Ishikawa (cell line): ENCODE data around the gene GDAP1L1.

Source experiments
- CEBPB ChIP-seq: IDR thresholded peaks from 2 replicates; pipeline ENCODE4 v1.6.1; 2012
- CREB1 ChIP-seq: IDR thresholded peaks from 2 replicates; pipeline ENCODE4 v1.6.1; 2012; ENCODE audit warnings: low read depth
- EGR1 ChIP-seq: IDR thresholded peaks from 2 replicates; pipeline ENCODE4 v1.6.1; 2012
- EP300 ChIP-seq: IDR thresholded peaks from 2 replicates; pipeline ENCODE4 v1.6.1; 2012; ENCODE audit warnings: borderline replicate concordance
- FOXM1 ChIP-seq: IDR thresholded peaks from 2 replicates; pipeline ENCODE4 v1.6.1; 2012; ENCODE audit warnings: low read depth, borderline replicate concordance
- MAX ChIP-seq: IDR thresholded peaks from 2 replicates; pipeline ENCODE4 v1.6.1; 2012
- NFIC ChIP-seq: IDR thresholded peaks from 2 replicates; pipeline ENCODE4 v1.6.1; 2012
- RAD21 ChIP-seq: IDR thresholded peaks from 2 replicates; pipeline ENCODE4 v1.6.1; 2012; ENCODE audit warnings: low read depth
- TAF1 ChIP-seq: IDR thresholded peaks from 2 replicates; pipeline ENCODE4 v1.6.1; 2012; ENCODE audit warnings: low read depth, mild to moderate bottlenecking
- TCF12 ChIP-seq: IDR thresholded peaks from 2 replicates; pipeline ENCODE4 v1.6.1; 2012; ENCODE audit warnings: low read depth
- TEAD4 ChIP-seq: IDR thresholded peaks from 2 replicates; pipeline ENCODE4 v1.6.1; 2012
- YY1 ChIP-seq: IDR thresholded peaks from 2 replicates; pipeline ENCODE4 v1.6.1; 2012; ENCODE audit warnings: low read depth
- ZBTB7A ChIP-seq: IDR thresholded peaks from 2 replicates; pipeline ENCODE4 v1.6.1; 2012; ENCODE audit warnings: low read depth
- TF ChIP-seq, protein P1 (sequence below): IDR thresholded peaks from 2 replicates; pipeline ENCODE4 v1.6.1; 2012; ENCODE audit warnings: low read depth, mild to moderate bottlenecking
- TF ChIP-seq, protein P2 (sequence below): IDR thresholded peaks from 2 replicates; pipeline ENCODE4 v1.6.1; 2012

Gene GDAP1L1

DNA sequence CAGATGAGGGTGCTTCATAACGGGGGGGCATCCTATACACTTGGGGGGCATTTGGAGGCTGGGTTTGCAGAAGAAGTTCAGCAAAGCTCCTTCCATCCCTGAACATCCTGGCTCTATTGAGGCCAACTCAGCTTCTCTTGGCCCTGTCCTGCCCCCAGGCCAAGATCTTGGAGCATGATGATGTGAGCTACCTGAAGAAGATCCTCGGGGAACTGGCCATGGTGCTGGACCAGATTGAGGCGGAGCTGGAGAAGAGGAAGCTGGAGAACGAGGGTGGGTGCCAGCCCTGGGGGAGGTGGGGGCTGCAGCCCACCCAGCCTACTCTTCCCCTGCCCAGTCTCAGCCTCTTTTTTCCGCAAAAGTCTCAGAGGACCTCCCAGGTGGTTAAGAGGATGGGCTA lies 17.2 kb downstream of the GDAP1L1 start:
- no peak for TF ChIP-seq EP300
- TF ChIP-seq, protein P1, sequence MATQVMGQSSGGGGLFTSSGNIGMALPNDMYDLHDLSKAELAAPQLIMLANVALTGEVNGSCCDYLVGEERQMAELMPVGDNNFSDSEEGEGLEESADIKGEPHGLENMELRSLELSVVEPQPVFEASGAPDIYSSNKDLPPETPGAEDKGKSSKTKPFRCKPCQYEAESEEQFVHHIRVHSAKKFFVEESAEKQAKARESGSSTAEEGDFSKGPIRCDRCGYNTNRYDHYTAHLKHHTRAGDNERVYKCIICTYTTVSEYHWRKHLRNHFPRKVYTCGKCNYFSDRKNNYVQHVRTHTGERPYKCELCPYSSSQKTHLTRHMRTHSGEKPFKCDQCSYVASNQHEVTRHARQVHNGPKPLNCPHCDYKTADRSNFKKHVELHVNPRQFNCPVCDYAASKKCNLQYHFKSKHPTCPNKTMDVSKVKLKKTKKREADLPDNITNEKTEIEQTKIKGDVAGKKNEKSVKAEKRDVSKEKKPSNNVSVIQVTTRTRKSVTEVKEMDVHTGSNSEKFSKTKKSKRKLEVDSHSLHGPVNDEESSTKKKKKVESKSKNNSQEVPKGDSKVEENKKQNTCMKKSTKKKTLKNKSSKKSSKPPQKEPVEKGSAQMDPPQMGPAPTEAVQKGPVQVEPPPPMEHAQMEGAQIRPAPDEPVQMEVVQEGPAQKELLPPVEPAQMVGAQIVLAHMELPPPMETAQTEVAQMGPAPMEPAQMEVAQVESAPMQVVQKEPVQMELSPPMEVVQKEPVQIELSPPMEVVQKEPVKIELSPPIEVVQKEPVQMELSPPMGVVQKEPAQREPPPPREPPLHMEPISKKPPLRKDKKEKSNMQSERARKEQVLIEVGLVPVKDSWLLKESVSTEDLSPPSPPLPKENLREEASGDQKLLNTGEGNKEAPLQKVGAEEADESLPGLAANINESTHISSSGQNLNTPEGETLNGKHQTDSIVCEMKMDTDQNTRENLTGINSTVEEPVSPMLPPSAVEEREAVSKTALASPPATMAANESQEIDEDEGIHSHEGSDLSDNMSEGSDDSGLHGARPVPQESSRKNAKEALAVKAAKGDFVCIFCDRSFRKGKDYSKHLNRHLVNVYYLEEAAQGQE = peak; percentile 93

GRCh38 chr20:44268802-44269201 lies 21.7 kb downstream of the GDAP1L1 start:
- TF ChIP-seq TAF1 (no peak), TCF12 (no peak), NFIC (no peak)

DNA sequence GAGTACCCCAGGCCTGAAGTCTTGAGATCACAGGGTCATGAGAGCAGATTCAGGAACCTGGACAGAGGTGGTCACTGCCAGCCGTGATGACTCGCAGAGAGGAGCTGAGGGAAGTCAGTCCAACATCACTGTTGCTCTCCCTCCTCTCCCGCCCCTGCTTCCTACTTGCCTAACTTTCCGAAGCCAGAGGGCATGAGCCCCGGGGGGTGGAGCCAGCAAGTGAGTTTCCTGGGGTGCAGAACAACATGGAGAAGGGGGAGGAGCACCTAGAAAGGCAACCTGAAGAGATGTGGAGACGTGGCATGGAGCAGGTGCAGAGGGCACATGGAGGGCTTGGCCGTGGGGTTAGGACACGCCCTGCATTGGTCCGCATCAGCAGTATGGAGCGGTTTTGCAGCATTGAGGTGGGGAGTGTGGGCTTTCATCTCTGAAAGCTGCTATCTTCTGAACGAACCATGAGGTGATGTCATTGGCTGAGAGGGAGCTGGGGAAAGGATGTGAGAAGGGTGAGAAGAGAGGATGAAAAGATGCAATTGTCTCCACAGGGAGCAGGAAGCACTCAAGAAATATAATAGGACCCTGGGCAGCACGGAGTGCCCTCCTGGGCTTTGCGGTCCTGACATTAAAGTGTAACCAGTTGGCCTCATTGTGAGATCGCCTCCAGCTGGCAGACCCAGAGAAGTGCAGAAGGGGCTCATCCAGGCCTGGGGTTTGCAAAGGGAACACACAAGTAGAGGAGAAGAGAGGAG lies 25.0 kb downstream of the GDAP1L1 start:
- TF ChIP-seq NFIC = no peak
- no peak for TF ChIP-seq TEAD4
- no peak for TF ChIP-seq YY1
- no peak for TF ChIP-seq FOXM1
- TF ChIP-seq, protein P2, sequence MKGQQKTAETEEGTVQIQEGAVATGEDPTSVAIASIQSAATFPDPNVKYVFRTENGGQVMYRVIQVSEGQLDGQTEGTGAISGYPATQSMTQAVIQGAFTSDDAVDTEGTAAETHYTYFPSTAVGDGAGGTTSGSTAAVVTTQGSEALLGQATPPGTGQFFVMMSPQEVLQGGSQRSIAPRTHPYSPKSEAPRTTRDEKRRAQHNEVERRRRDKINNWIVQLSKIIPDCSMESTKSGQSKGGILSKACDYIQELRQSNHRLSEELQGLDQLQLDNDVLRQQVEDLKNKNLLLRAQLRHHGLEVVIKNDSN = no peak
- TF ChIP-seq CEBPB = no peak
- no peak for TF ChIP-seq RAD21
- TF ChIP-seq ZBTB7A = no peak
- no peak for TF ChIP-seq EGR1
- TF ChIP-seq CREB1 = no peak
- TF ChIP-seq EP300 = no peak
- TF ChIP-seq, protein P1 = no peak
- no peak for TF ChIP-seq MAX
- no peak for TF ChIP-seq TAF1
- TF ChIP-seq TCF12 = no peak

DNA sequence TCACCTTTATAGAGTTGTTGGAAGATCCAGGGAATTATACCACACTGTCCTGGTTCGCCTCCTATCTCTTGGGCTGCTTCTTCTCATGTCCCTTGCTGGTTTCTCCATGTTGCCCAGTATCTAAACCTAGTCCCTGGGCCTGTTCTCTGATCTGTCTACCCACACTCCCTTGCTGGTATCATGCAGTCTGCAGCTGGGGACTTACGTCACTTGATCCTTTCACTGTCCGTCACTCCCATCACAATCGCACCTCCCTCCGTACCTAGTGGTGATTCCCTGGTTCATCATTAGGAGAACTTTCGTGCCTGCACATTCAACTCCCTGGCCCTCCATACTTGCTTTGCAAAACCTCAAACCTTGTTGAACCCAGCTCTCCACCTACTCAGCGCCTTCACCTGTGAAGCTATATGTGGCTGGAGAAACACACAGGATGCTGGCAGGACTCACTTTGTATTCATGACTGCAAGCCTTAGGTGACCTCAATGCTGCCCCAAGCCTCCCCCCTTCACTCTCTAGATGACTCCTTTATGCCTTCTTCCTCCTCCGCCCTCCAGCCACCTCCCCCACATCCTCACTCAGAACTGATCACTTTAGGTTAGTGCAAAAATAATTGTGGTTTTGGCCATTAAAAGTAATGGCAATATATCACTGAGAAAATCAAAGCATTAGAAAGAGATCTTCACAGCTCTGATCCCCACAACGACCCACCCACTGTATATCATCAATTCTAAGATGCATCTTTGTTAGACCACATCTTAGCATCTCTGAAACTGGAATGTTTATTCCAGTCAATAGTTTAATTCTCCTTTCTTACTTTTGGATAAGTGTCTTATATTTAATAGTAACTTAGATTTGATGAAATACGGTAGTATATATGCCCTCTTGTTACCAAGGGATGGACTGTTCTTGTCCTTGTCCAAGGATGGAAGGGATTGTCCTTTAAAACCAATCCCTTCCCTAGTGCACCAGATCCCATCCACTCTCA lies 26.4 kb downstream of the GDAP1L1 start:
- TF ChIP-seq TCF12 (no peak), FOXM1 (no peak), ZBTB7A (no peak), NFIC (no peak), CEBPB (no peak), EP300 (no peak), YY1 (no peak), RAD21 (no peak), MAX (no peak), EGR1 (no peak)

- TF ChIP-seq CREB1 (no peak), CEBPB (no peak), EP300 (no peak), MAX (no peak), TEAD4 (no peak), EGR1 (no peak), ZBTB7A (no peak), YY1 (no peak), TAF1 (no peak), TCF12 (no peak), NFIC (no peak), FOXM1 (no peak), RAD21 (no peak)
- TF ChIP-seq, protein P2 = no peak
- TF ChIP-seq, protein P1 = no peak
Measured at GRCh38 chr20:44274303-44275017, 27.4 kb downstream of the GDAP1L1 start.
